GM12878 (cell line): ENCODE data around the gene UMAD1. TPM values are rescaled to one million over a fixed set of nuclear protein-coding genes. Genes with fewer than 3 reads are reported as not detected.

Experiments
- ATAC-seq: fragments of 200-7000 bp; cut with Tn5 transposase; 3 replicates; pipeline ENCODE4 v1.9.1; 2020; ENCODE audit warnings: mild to moderate bottlenecking, moderate library complexity
- BruUV-seq: library from RNA; stranded (reverse); fragments of 400-500 nt; replicated peaks from 2 replicates; lab custom pipeline; 2021; lab: Mats Ljungman, UMichigan
- CTCF ChIA-PET: fragments of 300-600 bp; sonication (Branson Sonifier 250); formaldehyde crosslinking; extraction: SDS; loops from one replicate; lab custom pipeline; 2021; ENCODE audit warnings: inconsistent platforms; lab: Yijun Ruan, JAX
- POLR2A ChIA-PET: fragments of 350-600 bp; formaldehyde crosslinking; extraction: SDS; loops from one replicate; lab custom pipeline; 2021; ENCODE audit warnings: inconsistent platforms; lab: Charles Lee
- RAD21 ChIA-PET: fragments of 300-600 bp; sonication (Branson Sonifier 250); formaldehyde crosslinking; loops from one replicate; lab custom pipeline; 2023; ENCODE audit warnings: antibody characterized with exemption; ENCODE audit not compliant: unreplicated experiment; lab: Charles Lee
- SMC1A ChIA-PET: fragments of 300-600 bp; sonication (Branson Sonifier 250); formaldehyde crosslinking; loops from one replicate; lab custom pipeline; 2023; ENCODE audit not compliant: unreplicated experiment, uncharacterized antibody; lab: Charles Lee
- DNase-seq: peaks from one replicate; pipeline ENCODE4 v3.0.0-alpha.2; 2011; ENCODE audit warnings: low read depth, low spot score
- FAIRE-seq: peaks from 3 replicates; lab custom pipeline; 2011; peaks lifted over from hg19 to GRCh38; lab: Jason Lieb, UNC
- H2AFZ ChIP-seq: 2 replicates; pipeline ENCODE4 v1.6.0; 2011; ENCODE audit warnings: low read depth, low read length, control low read depth; ENCODE audit not compliant: control insufficient read depth
- H3K27ac ChIP-seq: 2 replicates; pipeline ENCODE4 v1.5.1; 2011; ENCODE audit warnings: control low read depth; ENCODE audit not compliant: control insufficient read depth, insufficient read depth
- H3K27me3 ChIP-seq, 2 experiments: replicated peaks in 1 of 2; 2 replicates each; pipeline versions ENCODE4 v1.6.0 to v1.6.1; 2011; ENCODE audit warnings: low read length in 1 of 2; ENCODE audit not compliant: control insufficient read depth in 2 of 2, insufficient read depth in 2 of 2
- H3K36me3 ChIP-seq, 2 experiments: 2 replicates each; pipeline ENCODE4 v1.5.1; 2011; ENCODE audit warnings: low read length in 1 of 2; ENCODE audit not compliant: control insufficient read depth in 2 of 2, insufficient read depth in 2 of 2
- H3K4me1 ChIP-seq: 2 replicates; pipeline ENCODE4 v1.6.1; 2011; ENCODE audit warnings: mild to moderate bottlenecking, low read length, moderate library complexity, mixed read lengths; ENCODE audit not compliant: control insufficient read depth, insufficient read depth
- H3K4me2 ChIP-seq: 2 replicates; pipeline ENCODE4 v1.6.0; 2011; ENCODE audit warnings: control low read depth; ENCODE audit not compliant: control insufficient read depth, insufficient read depth
- H3K4me3 ChIP-seq: fragments of 200-600 bp; sonication (generic); 2 replicates; pipeline ENCODE4 v1.5.1; 2016
- H3K79me2 ChIP-seq: 2 replicates; pipeline ENCODE4 v1.6.0; 2011; ENCODE audit warnings: low read length; ENCODE audit not compliant: control insufficient read depth, insufficient read depth
- H3K9ac ChIP-seq: 2 replicates; pipeline ENCODE4 v1.8.0; 2011; ENCODE audit warnings: low read length, control low read depth, mixed read lengths; ENCODE audit not compliant: control insufficient read depth, insufficient read depth
- H3K9me3 ChIP-seq: replicated peaks from 3 replicates; pipeline ENCODE4 v1.5.1; 2011; ENCODE audit warnings: mild to moderate bottlenecking, low read length; ENCODE audit not compliant: control insufficient read depth, insufficient read depth
- H4K20me1 ChIP-seq: 2 replicates; pipeline ENCODE4 v1.6.0; 2011; ENCODE audit not compliant: control insufficient read depth, insufficient read depth
- BCL3 ChIP-seq: IDR thresholded peaks from 2 replicates; pipeline ENCODE4 v1.6.1; 2011; ENCODE audit warnings: borderline replicate concordance, low read depth, mild to moderate bottlenecking, moderate library complexity, low read length; ENCODE audit not compliant: insufficient read depth, poor library complexity, severe bottlenecking
- EGR1 ChIP-seq, 2 experiments: IDR thresholded peaks; 1 replicate in 1 of 2; 2 replicates in 1 of 2; pipeline ENCODE4 v1.6.1; 2011 to 2012; ENCODE audit warnings: low read depth in 2 of 2, low read length in 2 of 2, borderline replicate concordance in 1 of 2, mild to moderate bottlenecking in 1 of 2, moderate library complexity in 1 of 2
- GATAD2B ChIP-seq: fragments of 450-650 bp; conservative IDR thresholded peaks from 2 replicates; pipeline ENCODE4 v1.6.1; 2017; ENCODE audit warnings: low read depth, mild to moderate bottlenecking, moderate library complexity
- WGBS: methylation state at CpG from one replicate; pipeline ENCODE4 v1.1.6; 2016; ENCODE audit warnings: low lambda C conversion rate; ENCODE audit not compliant: insufficient replicate concordance, insufficient coverage; ENCODE audit errors: missing lambda C conversion rate; 5-methylcytosine and 5-hydroxymethylcytosine counted together
- in situ Hi-C: fragments of 300-500 bp; cut with MboI; formaldehyde crosslinking; loops from 9 replicates; pipeline ENCODE4 v1.14.3; 2018; ENCODE audit warnings: mixed read lengths
- intact Hi-C: fragments of 100-400 bp; cut with micrococcal nuclease; formaldehyde crosslinking; loops from one replicate; pipeline ENCODE4 v1.14.2; 2022; ENCODE audit not compliant: unreplicated experiment
- polyA plus RNA-seq, 11 experiments: library from polyadenylated mRNA; depleted of rRNA in 4 of 11; unstranded in 6 of 11; stranded (reverse) in 5 of 11; fragments of >200 nt; fragmentation: Nextera tagmentation in 4 of 11; fragmentation: Illumina TruSeq in 1 of 11; extraction: Ambion mirVana in 4 of 11; extraction: Trizol in 1 of 11; gene quantifications; 1 replicate in 1 of 11; 2 replicates in 10 of 11; pipeline versions ENCODE4 v1.2.1 to v1.2.3, GENCODE V29; 2011 to 2016; ENCODE audit warnings: inconsistent platforms in 2 of 11, missing spikeins in 2 of 11, low read depth in 1 of 11
- total RNA-seq, 4 experiments: library from RNA; depleted of rRNA in 3 of 4; stranded (reverse); fragments of >200 nt in 3 of 4; fragmentation: Illumina TruSeq in 1 of 4; extraction: Trizol in 1 of 4; gene quantifications; 2 replicates each; pipeline versions ENCODE4 v1.2.1 to v1.2.3, GENCODE V29; 2013 to 2021
- TF ChIP-seq, protein P1 (sequence below): fragments of 450-650 bp; IDR thresholded peaks from 2 replicates; pipeline ENCODE4 v1.6.1; 2017; ENCODE audit warnings: mild to moderate bottlenecking, moderate library complexity

The UMAD1 gene
- total and polyA plus RNA-seq, 10 of the 15 experiments (the other 5 are each of a cell fraction or from before 2014, with no cell fraction given) = 6.0 to 28.6 (median 9.3) TPM

DNA sequence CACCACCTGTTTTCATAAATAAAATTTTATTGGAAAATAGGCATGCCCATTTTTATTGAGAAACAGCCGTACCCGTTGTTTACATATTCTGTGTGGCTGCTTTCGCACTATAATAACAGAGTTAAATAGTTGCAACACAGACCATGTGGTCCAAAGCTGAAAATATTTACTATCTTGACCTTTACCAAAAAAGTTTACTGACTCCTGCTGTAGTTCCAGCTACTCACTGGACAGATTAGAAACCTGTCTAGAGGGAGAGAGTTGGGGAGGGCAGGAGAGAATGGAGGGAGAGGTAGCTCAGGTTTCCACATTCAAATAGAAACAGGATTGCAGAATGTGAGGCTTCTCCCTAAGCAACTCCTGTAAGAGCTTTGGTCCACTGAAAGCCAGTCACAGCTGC, 273.0 kb downstream of the UMAD1 start (continued):
- TF ChIP-seq, protein P1, sequence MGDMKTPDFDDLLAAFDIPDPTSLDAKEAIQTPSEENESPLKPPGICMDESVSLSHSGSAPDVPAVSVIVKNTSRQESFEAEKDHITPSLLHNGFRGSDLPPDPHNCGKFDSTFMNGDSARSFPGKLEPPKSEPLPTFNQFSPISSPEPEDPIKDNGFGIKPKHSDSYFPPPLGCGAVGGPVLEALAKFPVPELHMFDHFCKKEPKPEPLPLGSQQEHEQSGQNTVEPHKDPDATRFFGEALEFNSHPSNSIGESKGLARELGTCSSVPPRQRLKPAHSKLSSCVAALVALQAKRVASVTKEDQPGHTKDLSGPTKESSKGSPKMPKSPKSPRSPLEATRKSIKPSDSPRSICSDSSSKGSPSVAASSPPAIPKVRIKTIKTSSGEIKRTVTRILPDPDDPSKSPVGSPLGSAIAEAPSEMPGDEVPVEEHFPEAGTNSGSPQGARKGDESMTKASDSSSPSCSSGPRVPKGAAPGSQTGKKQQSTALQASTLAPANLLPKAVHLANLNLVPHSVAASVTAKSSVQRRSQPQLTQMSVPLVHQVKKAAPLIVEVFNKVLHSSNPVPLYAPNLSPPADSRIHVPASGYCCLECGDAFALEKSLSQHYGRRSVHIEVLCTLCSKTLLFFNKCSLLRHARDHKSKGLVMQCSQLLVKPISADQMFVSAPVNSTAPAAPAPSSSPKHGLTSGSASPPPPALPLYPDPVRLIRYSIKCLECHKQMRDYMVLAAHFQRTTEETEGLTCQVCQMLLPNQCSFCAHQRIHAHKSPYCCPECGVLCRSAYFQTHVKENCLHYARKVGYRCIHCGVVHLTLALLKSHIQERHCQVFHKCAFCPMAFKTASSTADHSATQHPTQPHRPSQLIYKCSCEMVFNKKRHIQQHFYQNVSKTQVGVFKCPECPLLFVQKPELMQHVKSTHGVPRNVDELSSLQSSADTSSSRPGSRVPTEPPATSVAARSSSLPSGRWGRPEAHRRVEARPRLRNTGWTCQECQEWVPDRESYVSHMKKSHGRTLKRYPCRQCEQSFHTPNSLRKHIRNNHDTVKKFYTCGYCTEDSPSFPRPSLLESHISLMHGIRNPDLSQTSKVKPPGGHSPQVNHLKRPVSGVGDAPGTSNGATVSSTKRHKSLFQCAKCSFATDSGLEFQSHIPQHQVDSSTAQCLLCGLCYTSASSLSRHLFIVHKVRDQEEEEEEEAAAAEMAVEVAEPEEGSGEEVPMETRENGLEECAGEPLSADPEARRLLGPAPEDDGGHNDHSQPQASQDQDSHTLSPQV = no peak

- 98% methylated on average over 2 of the region's 2 CpGs for WGBS
- in situ Hi-C loops (no loop called here), intact Hi-C loops (no loop called here)
- ATAC-seq = no peak
- H3K4me3 ChIP-seq = no peak overlapping the region
- peaks cover 13% of the 10 kb centered on the region for H3K4me1 ChIP-seq
- H3K27ac ChIP-seq = no peak overlapping the region
- no peak overlapping the region for H3K9ac ChIP-seq
- H3K79me2 ChIP-seq = no peaks in the 10 kb centered on the region
- ChIA-PET POLR2A (no interaction called here), SMC1A (no interaction called here), CTCF (no interaction called here), RAD21 (no interaction called here)
- H3K9me3 ChIP-seq = no peaks in the 10 kb centered on the region; the same call in 2 of the 3 replicates
- H4K20me1 ChIP-seq = no peaks in the 10 kb centered on the region
- no peak for TF ChIP-seq GATAD2B
- TF ChIP-seq EGR1 (IDR thresholded peaks at IDR 0.05; ENCODE audit: borderline replicate concordance in 1 of 2, low read depth in 2 of 2, low read length in 2 of 2) = no peak
- TF ChIP-seq BCL3 = no peak
- DNase-seq = no peak
- no peak overlapping the region for H3K4me2 ChIP-seq
- no peaks in the 10 kb centered on the region for H3K36me3 ChIP-seq
- BruUV-seq = no TSS peak
- FAIRE-seq = no peak
- no peaks in the 10 kb centered on the region for H3K27me3 ChIP-seq
- H2AFZ ChIP-seq = no peak overlapping the region
Observed at GRCh38 chr7:7914547-7914946, 274.0 kb downstream of the UMAD1 start.
